PFSK-1 (cell line): ENCODE results near the gene PBX2.

Source experiments
- FOXP2 ChIP-seq: optimal IDR thresholded peaks from 2 replicates; pipeline ENCODE3; 2011; ENCODE audit warnings: borderline replicate concordance, control low read depth, inconsistent platforms; ENCODE audit not compliant: insufficient read depth; ENCODE audit errors: extremely low read length, extremely low read depth
- POLR2AphosphoS5 ChIP-seq: IDR thresholded peaks from 2 replicates; pipeline ENCODE4 v1.6.1; 2012; ENCODE audit warnings: low read depth, mild to moderate bottlenecking, control low read depth, low read length, moderate library complexity
- REST ChIP-seq, 2 experiments: IDR thresholded peaks; 2 replicates each; pipeline versions ENCODE4 v1.6.1 to v1.8.0; 2011 to 2012; ENCODE audit warnings: low read depth in 2 of 2, low read length in 2 of 2, control low read depth in 1 of 2, inconsistent platforms in 1 of 2, mild to moderate bottlenecking in 1 of 2, moderate library complexity in 1 of 2; ENCODE audit not compliant: insufficient read depth in 1 of 2
- SIN3A ChIP-seq: IDR thresholded peaks from 2 replicates; pipeline ENCODE4 v1.6.1; 2012; ENCODE audit warnings: mild to moderate bottlenecking, low read length, moderate library complexity, borderline replicate concordance; ENCODE audit not compliant: insufficient read depth
- TAF1 ChIP-seq: IDR thresholded peaks from 2 replicates; pipeline ENCODE4 v1.6.1; 2012; ENCODE audit warnings: low read length, control low read depth, borderline replicate concordance; ENCODE audit not compliant: insufficient read depth

Gene PBX2

GRCh38 chr6:32223258-32224235 lies 33.5 kb upstream of the PBX2 start, which contains the start of gene NOTCH4:
Gene NOTCH4 (minus strand): TSS chr6:32224067. CDS start chr6:32223928, 139 bp downstream.
- TF ChIP-seq FOXP2 (peak; percentile 12), TAF1 (no peak), SIN3A (no peak), REST (IDR thresholded peaks at IDR 0.05; ENCODE audit: insufficient read depth in 1 of 2, low read depth in 2 of 2, low read length in 2 of 2) (no peak), POLR2AphosphoS5 (no peak)

DNA sequence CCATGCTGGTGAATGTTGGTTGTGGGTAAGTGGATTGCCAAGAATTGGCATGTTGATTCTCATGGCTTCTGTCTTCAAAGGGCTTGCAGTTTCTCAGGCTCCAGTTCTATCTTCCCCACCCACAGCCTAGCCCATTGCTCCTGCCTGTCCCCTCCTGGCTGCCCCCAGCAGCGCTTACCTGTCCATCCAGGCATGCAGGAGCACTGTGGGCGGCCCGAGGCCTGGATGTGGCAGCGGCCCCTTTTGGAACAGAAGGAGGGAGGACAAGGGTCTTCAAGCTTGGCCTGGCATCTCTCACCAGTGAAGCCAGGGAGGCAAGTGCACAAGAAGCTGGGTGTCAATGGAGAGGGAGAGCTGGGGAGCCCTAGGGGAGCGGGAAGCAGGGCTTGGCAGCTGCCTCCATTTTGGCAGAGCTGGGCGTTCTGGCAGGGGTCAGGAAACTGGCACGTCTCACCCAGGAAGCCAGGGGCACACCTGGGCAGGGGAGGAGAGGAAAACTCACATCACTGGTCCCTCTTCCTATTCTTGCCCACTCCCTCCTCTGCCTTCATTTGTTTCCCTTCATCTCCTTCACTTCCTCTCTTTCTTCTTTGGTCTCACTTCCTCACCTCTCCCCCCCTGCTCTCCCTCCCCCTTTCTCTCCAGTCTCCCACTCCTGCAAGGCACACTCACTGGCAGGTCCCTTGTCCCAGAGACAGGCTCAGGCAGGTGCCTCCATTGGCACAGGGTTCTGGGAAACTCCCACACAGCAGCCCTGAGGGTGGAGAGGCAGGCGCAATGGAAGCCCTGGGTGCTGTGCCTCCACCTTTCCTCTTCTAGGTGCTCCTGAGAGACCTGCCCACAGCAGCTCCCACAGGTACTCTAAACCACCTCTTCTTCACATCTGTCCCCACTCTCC lies 32.6 kb upstream of the PBX2 start:
- TF ChIP-seq SIN3A = no peak
- TF ChIP-seq TAF1 = no peak
- no peak for TF ChIP-seq FOXP2

GRCh38 chr6:32220021-32220420 lies 30.0 kb upstream of the PBX2 start:
- TF ChIP-seq REST (IDR thresholded peaks at IDR 0.05; ENCODE audit: insufficient read depth in 1 of 2, low read depth in 2 of 2, low read length in 2 of 2) (no peak), TAF1 (no peak), POLR2AphosphoS5 (no peak), FOXP2 (no peak), SIN3A (no peak)

- TF ChIP-seq TAF1 (no peak), FOXP2 (no peak)
These were observed 28.2 kb upstream of the PBX2 start for GRCh38 chr6:32218167-32218566.

- TF ChIP-seq FOXP2 = no peak
- no peak for TF ChIP-seq TAF1
- TF ChIP-seq SIN3A = no peak
- no peak for TF ChIP-seq POLR2AphosphoS5
- TF ChIP-seq REST (IDR thresholded peaks at IDR 0.05; ENCODE audit: insufficient read depth in 1 of 2, low read depth in 2 of 2, low read length in 2 of 2) = no peak
These were observed 27.0 kb upstream of the PBX2 start for GRCh38 chr6:32216998-32217397.
